Right renal cortex interstitium (tissue), 3 donors: ENCODE data around the gene SLC39A5. TPM values are rescaled to one million over a fixed set of nuclear protein-coding genes. Genes with fewer than 3 reads are reported as not detected.

ENCODE experiments used
- DNase-seq, 3 donors: peaks; one replicate each; pipeline ENCODE4 v3.0.0-alpha.2; 2013; ENCODE audit warnings: low read depth in 3 of 3, low spot score in 2 of 3
- polyA plus RNA-seq, 3 donors: library from polyadenylated mRNA; unstranded; fragments of 120-200 nt; gene quantifications; one replicate each; pipeline ENCODE4 v1.2.1, GENCODE V29; 2013; ENCODE audit not compliant: insufficient read length in 3 of 3

Gene SLC39A5
- polyA plus RNA-seq, 3 donors: 36.0 to 50.3 (median 49.2) TPM

GRCh38 chr12:56213878-56214277 lies 16.0 kb upstream of the SLC39A5 start:
- DNase-seq: no peak

GRCh38 chr12:56216461-56216860 lies 13.4 kb upstream of the SLC39A5 start:
- no peak for DNase-seq

GRCh38 chr12:56219840-56220239 lies 10.0 kb upstream of the SLC39A5 start:
- DNase-seq: no peak

GRCh38 chr12:56220611-56221231 lies 9.1 kb upstream of the SLC39A5 start:
- DNase-seq: no peak

DNA sequence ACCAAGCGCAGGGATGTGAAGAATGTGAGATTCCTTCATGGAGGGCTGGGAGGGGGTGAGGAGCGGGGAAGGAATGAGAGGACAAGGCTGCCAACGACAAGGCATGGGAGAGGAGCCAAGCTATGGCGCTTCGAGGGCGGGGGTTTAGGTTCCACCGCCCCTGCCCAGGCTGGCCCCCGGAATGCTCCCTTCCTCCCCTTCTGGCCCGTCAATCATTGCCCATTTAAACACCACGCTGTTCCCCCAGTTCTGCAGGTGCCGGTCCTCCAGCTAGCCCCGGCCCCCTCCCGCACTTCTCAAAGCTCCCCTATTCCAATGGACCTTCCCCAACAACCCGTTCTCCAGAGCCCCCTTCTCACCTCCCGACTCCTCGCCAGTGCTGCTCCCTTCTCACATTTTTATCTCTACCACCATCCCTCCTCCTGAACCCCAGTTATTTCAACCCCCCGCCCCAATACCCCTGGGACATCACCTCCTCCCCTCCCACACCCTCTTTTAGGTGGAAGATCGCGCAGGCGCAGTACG lies 8.6 kb upstream of the SLC39A5 start:
- peak in 1 of 3 donors; percentile 55 for DNase-seq

DNA sequence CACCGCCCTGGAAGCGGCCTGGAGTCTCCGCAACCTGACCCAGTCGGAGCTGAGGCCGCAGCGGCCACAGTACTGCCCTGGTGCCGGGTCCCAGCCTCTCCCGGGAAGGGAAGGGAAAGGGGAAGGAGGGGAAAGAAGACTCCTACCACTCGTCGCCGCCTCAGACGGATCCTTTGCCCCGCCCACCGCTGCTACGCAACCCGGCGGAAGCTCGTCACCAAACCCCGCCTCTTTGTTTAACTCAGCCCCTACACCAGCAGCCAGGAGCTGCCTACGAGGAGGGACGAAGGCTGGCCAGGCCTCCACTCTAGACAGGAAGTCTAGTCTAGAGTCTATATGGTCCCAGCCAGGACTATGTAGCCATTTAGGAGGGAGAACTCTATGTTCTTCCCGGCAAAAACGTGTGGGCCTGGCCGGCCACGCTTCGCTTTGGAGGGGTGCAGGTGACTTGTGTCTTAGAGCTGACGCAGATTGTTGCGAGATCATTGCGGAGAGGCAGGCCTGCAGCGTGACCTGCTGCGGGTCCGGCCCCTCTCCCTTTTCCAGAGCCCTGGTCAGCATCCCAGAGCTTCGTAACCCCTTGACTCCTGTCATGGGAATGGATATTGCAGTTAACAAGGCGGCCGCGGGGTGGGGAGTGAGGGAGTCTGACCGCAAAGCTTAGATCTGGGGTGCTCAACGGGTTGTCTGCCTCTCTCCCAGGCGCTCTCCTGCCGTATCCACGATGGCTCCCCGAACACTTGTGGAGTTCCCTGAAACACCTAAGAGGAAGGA lies 7.9 kb upstream of the SLC39A5 start, which contains the start of gene RNF41:
RNF41 (minus strand) TSS at position 166 of the 774 bp plus-strand sequence. CDS start 7,875 bp downstream, outside the sequence.
- DNase-seq: peak; percentile 94 to 96 (median 95)

DNA sequence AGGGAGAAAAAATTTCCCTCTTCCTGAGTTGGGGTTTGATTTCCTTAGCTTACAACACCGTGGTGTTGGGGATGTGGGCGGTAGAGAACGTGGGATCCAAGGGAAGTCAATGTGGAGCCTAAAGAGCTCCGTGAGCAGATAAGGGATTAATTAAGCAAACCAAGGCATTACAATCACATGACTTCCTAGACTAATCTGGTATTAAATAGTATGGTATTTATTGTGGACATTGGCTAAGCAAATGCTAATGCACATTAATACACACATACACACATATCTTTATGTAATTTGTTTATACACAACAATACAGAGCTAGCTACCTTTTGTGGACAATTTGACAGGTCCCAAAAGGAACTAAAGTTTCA lies 7.3 kb upstream of the SLC39A5 start:
- DNase-seq: no peak

DNA sequence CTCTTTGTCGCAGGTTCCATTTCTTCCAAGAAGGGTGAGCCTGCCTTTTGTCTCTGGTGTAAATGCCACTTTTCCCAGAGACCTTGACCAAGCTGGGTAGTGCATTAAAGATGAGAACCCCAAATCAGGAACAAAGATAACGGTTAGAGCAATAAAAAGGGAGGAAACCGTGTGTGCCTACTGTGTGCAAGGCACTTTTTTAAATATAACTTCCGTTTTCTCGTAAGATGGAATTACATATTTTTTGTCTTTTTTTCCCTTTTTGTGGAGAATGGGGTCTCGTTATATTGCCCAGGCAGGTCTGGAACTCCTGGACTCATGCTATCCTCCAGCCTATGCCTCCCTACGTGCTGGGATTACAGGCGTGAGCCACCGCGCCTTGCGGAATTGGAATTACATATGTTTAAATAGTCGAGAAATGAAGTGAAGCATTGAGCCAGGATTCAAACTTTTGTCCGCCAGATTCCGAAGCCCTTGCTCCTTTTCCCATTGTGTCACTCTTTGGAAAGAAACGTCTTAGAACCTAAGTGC lies 6.2 kb upstream of the SLC39A5 start:
- no peak for DNase-seq

DNA sequence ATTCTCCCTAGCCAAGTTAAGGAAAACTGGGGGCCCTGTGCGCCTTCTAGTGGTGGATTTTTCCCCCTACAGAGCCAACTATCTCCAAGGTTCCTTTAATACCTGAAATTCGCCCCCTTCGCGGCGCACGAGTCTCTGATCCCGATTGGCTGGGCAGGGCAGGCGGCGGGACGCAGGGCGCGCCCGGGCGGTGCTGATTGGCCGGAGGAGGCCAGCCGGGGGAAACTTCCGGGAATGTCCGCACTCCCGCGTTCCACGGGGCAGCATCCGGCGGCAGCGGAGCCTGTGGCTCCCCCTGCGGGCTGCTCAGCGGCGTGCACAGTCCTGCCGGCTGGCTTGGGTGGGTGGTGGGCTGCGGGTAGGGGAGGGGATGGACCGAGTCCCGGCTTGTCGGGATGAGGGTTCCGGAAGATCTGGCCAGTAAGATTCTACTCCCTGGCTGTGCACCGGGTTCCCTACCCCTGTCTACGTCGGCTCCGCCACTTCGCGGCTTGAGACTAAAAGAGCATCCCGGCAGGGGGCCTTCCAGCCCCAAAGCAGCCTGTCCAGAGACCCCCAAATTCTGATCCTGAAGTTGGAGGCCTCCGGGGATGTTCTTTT lies 5.6 kb upstream of the SLC39A5 start, which contains the start of gene NABP2:
NABP2 (plus strand) TSS at position 241 of the 600 bp plus-strand sequence. CDS start 515 bp downstream, outside the sequence.
- DNase-seq: peak; percentile 94 to 97 (median 94)

DNA sequence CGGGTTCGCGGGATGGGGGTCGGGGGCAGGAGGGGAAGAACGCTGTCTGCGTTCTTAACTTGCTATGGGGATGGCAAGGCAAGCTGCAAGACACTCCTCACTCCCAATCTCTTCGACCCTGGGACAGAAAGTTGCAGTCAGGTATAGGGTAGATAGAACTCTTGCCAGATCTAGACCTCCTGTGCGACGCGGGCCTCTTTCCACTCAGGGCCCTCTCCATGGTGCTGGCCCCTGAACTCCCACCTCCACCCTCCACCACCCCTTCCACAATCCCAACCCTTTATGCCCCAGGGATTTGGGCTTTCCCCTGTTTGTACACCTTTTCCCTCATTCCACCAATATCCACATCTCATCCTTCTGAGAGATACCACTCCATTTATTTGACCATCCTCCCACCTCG lies 4.9 kb upstream of the SLC39A5 start:
- DNase-seq: no peak

DNA sequence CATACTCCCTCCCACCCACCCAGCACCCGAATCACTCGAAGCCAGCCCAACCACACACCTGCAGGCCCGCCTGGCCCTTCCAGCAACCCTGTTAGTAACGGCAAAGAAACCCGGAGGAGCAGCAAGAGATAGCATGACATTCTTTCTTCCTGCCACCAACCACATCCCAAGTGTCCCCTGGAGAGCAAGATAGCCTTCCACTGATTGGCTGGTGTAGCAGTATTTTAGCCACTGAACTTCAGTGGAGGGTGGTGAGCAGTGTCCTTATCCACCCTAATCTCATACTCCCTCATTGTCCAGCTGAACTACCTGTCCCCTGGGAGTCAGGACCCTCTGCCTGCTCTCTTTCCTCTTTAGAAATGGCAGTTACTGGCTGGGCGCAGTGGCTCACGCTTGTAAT lies 769 bp upstream of the SLC39A5 start:
- DNase-seq: no peak

- no peak for DNase-seq
Measured at GRCh38 chr12:56230432-56231183, 757 bp downstream of the SLC39A5 start.

- no peak for DNase-seq
Measured at GRCh38 chr12:56231184-56231582, 1.3 kb downstream of the SLC39A5 start.

- no peak for DNase-seq
Measured at GRCh38 chr12:56234746-56235436, 5.0 kb downstream of the SLC39A5 start.

GRCh38 chr12:56236091-56236490 lies 6.2 kb downstream of the SLC39A5 start:
- DNase-seq: no peak

GRCh38 chr12:56236985-56237384 lies 7.1 kb downstream of the SLC39A5 start:
- no peak for DNase-seq

GRCh38 chr12:56237552-56237951 lies 7.7 kb downstream of the SLC39A5 start:
- DNase-seq: no peak

- DNase-seq: no peak
Measured at GRCh38 chr12:56241424-56242303, 11.8 kb downstream of the SLC39A5 start.

DNA sequence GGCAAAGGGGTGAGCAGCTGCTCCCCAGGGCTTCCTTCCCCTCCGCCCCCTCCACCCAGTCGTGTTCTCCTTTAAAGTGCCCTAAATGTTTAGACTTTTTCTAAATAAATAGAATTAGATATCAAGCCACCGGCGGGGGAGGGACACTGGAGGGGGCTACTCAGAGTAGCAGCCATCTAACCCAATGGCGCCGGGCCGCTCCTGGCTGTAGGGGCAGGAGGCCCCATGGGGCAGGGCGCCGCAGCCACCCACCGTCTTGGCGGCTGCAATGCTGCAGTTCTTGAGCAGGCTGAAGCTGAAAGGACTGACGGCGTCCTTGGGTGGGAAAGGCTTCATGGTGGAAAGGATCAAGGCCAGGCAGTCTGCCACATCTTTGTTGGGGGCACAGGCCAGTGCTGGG lies 13.1 kb downstream of the SLC39A5 start:
- no peak for DNase-seq
